Pancreas (tissue), 10 donors: ENCODE results near the gene GALNT3. TPM values are rescaled to one million over a fixed set of nuclear protein-coding genes. Genes with fewer than 3 reads are reported as not detected.
A peak's percentile ranks its signal among the peaks of the same experiment; 100 is the strongest.

Experiments used
- ATAC-seq, 4 donors: fragments of 200-7000 bp; cut with Tn5 transposase; one replicate each; pipeline versions ENCODE4 v1.8.0 to v1.9.1; 2020; ENCODE audit warnings: mild to moderate bottlenecking in 4 of 4, moderate library complexity in 4 of 4
- DNase-seq, 6 donors: peaks; one replicate each; pipeline ENCODE4 v3.0.0-alpha.2; 2020
- FAIRE-seq: peaks from 2 replicates; lab custom pipeline; 2012; peaks lifted over from hg19 to GRCh38; lab: Jason Lieb, UNC
- H3K27ac ChIP-seq, 4 donors: fragments of 200-600 bp; sonication (generic); 1 replicate in 3 of 4; 2 replicates in 1 of 4; pipeline versions ENCODE4 v1.5.0 to v1.8.0; 2020
- H3K27me3 ChIP-seq, 4 donors: fragments of 200-600 bp; one replicate each; pipeline ENCODE4 v1.8.0; 2021
- H3K36me3 ChIP-seq, 3 donors: fragments of 200-600 bp; sonication (generic) in 1 of 3; one replicate each; pipeline versions ENCODE4 v1.5.0 to v1.8.0; 2020 to 2021
- H3K4me1 ChIP-seq, 3 donors: fragments of 200-600 bp; one replicate each; pipeline ENCODE4 v1.8.0; 2021
- H3K4me3 ChIP-seq, 4 donors: fragments of 200-600 bp; sonication (generic) in 2 of 4; one replicate each; pipeline versions ENCODE4 v1.5.0 to v1.8.0; 2020 to 2021
- H3K9me3 ChIP-seq, 4 donors: fragments of 200-600 bp; one replicate each; pipeline ENCODE4 v1.8.0; 2021
- WGBS, 2 donors: extraction: QIAGEN DNeasy Blood & Tissue Kit; methylation state at CpG; one replicate each; pipeline ENCODE4 v1.1.7; 2013; 5-methylcytosine and 5-hydroxymethylcytosine counted together
- intact Hi-C, 3 donors: fragments of 100-400 bp; cut with DNase I; formaldehyde crosslinking; loops; one replicate each; pipeline versions ENCODE4 v1.11.1 to v1.14.2; 2022
- polyA plus RNA-seq, 2 donors: library from polyadenylated mRNA; stranded (reverse); fragments of 200-250 nt; gene quantifications; one replicate each; pipeline ENCODE4 v1.2.3, GENCODE V29; 2013
- total RNA-seq, 6 donors: library from RNA; stranded (reverse); fragmentation: NEBNext Ultra II Directional in 4 of 6; extraction: Animal tissue kit (Norgen Biotek cat#: 25700) in 4 of 6; gene quantifications; one replicate each; pipeline versions ENCODE4 v1.2.1 to v1.2.4, GENCODE V29; 2021 to 2023
- TF ChIP-seq, protein P1 (sequence below), 4 donors: fragments of 200-600 bp; sonication (generic) in 3 of 4; IDR thresholded peaks; one replicate each; pipeline versions ENCODE4 v1.5.0 to v1.8.0; 2021; ENCODE audit warnings: antibody characterized with exemption in 4 of 4
- donor health status: healthy with polysubstance abuse.
- donor health status: DM: no; HTN: no; CAD: no; lungs with moderate emphysema.
- donor health status: DM: no; HTN: no; CAD: no.
- donor health status: control.
- donor health status: control.
- donor health status: Bipolar disorder and iron deficiency.
- donor health status: DM: yes; HTN: yes; CAD: no.
- donor health status: DM: no; HTN: no; CAD: no.
- donor health status: DM: no; HTN: no; CAD: no.
- donor health status: DM: yes; HTN: yes; CAD: no.

The GALNT3 gene
- total and polyA plus RNA-seq, 8 donors = 13.2 to 34.4 (median 20.4) TPM

DNA sequence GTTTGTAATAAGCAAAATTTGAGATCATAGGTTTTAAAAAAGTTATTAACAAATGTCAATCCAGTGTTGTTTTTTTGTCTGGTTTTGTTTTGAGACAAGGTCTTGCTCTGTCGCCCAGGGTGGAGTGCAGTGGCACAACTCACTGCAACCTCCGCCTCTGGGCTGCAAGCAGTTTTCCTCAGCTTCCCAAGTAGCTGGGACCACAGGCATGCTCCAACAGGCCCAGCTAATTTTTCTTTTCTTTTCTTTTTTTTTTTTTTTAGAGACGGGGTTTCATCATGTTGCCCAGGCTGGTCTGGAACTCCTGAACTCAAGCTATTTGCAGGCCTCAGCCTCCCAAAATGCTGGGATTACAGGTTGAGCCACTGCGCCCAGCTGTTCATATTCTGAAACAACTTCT lies 31.3 kb downstream of the GALNT3 start:
- Histone ChIP-seq H3K9me3 (no peaks in the 10 kb centered on the region), H3K27ac (peak overlapping the region in 1 of 4 donors; percentile 35), H3K36me3 (no peaks in the 10 kb centered on the region), H3K4me3 (no peak overlapping the region), H3K27me3 (no peaks in the 10 kb centered on the region), H3K4me1 (peaks cover 19 to 56% (median 52%) of the 10 kb centered on the region in 3 donors)
- FAIRE-seq (no peak), ATAC-seq (peak in 1 of 4 donors; percentile 6), DNase-seq (no peak)
- TF ChIP-seq, protein P1, sequence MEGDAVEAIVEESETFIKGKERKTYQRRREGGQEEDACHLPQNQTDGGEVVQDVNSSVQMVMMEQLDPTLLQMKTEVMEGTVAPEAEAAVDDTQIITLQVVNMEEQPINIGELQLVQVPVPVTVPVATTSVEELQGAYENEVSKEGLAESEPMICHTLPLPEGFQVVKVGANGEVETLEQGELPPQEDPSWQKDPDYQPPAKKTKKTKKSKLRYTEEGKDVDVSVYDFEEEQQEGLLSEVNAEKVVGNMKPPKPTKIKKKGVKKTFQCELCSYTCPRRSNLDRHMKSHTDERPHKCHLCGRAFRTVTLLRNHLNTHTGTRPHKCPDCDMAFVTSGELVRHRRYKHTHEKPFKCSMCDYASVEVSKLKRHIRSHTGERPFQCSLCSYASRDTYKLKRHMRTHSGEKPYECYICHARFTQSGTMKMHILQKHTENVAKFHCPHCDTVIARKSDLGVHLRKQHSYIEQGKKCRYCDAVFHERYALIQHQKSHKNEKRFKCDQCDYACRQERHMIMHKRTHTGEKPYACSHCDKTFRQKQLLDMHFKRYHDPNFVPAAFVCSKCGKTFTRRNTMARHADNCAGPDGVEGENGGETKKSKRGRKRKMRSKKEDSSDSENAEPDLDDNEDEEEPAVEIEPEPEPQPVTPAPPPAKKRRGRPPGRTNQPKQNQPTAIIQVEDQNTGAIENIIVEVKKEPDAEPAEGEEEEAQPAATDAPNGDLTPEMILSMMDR (IDR thresholded peaks at IDR 0.05) = no peak
- intact Hi-C loops = no loop called here
- 86 to 90% methylated on average over 4 of the region's 4 CpGs for WGBS, 2 donors

DNA sequence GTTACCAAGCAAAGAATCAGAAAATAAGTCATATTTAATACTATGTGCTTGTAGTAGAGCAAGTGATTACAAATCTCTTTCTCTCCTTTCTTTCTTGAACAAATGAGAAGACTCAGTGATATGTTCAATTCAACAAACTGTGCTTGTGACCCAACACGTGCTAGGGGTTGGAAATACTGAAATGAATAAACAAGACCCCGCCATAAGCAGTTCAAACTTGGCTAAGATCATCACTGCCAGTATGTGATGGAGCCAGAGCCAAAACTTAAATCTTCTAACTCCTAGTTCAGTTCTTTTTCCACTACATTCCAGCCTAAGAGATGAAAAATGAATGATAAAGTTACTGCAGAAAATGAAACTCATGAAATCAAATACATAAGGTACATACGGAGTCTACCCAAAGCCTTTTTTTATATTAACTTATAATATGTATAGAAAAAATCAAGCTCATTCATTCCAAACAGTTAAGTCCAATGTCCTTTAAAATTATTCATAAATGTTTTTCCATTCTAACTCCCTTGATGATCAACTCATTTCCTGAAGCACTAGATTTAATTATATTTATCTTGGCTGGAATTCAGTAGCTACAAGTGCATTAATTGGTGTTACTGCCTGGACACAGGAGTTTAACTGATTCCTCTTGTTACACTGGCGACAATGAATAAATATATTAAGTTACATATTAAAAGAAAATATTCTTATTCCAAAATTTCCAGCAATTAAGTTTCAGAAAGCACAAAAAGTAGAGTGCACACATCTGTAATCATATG lies 36.0 kb downstream of the GALNT3 start:
- no peaks in the 10 kb centered on the region for H3K9me3 ChIP-seq
- FAIRE-seq = peak; percentile 9
- H3K27ac ChIP-seq = no peak overlapping the region
- peak in 1 of 4 donors; percentile 55 for ATAC-seq
- TF ChIP-seq, protein P1 (IDR thresholded peaks at IDR 0.05) = no peak
- intact Hi-C loops = no loop called here
- H3K36me3 ChIP-seq = peaks cover 0 to 7% (median 0%) of the 10 kb centered on the region in 3 donors
- WGBS, 2 donors = 65 to 67% methylated on average over 4 of the region's 4 CpGs
- no peaks in the 10 kb centered on the region for H3K27me3 ChIP-seq
- H3K4me3 ChIP-seq = no peak overlapping the region
- H3K4me1 ChIP-seq = peaks cover 9 to 26% (median 22%) of the 10 kb centered on the region in 3 donors
- no peak for DNase-seq

DNA sequence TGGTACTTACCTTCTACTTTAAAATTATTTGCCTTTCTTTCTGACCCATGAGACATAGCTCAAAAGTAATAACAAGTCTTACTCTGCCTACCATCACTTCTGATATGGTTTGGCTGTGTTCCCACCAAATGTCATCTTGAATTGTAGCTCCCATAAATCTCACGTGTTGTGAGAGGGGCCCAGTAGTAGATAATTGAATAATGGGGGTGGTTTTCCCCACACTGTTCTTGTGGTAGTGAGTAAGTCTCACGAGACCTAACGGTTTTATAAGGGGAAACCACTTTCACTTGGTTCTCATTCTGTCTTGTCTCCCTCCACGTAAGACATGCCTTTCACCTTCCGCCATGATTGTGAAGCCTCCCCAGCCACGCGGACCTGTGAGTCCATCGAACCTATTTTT lies 47.5 kb downstream of the GALNT3 start:
- intact Hi-C loops = no loop called here
- no peak overlapping the region for H3K27ac ChIP-seq

DNA sequence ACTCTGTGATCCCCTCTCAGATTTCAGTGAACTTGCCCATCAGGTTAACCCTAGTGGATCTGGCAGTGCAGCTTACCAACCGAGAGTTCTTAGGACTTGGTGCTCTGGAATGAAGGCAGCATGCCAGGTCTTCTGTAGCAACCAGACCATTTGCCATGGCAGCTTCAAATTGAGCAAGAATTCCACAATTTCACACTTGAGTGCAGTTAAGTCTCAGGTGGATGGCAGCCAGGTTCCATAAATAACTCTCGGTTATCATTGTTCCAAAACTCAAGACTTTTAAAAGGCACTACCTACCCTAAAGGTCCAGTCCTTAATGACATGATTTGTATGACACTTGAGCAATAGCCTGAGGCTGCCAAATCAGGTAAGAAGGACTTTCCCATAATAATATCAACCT lies 48.1 kb downstream of the GALNT3 start:
- 71 to 75% methylated on average over 2 of the region's 2 CpGs for WGBS, 2 donors
- FAIRE-seq = no peak
- TF ChIP-seq, protein P1 (IDR thresholded peaks at IDR 0.05) = no peak
- intact Hi-C loops = no loop called here
- H3K36me3 ChIP-seq = peaks cover 0 to 27% (median 0%) of the 10 kb centered on the region in 3 donors
- no peak for DNase-seq
- H3K4me1 ChIP-seq = no peaks in the 10 kb centered on the region
- no peak overlapping the region for H3K4me3 ChIP-seq
- ATAC-seq = no peak
- H3K27me3 ChIP-seq = no peaks in the 10 kb centered on the region
- no peak overlapping the region for H3K27ac ChIP-seq
- no peaks in the 10 kb centered on the region for H3K9me3 ChIP-seq

More for the DNA sequence above, 47.5 kb downstream of the GALNT3 start:
- ATAC-seq (no peak), FAIRE-seq (no peak), DNase-seq (no peak)
- Histone ChIP-seq H3K4me1 (no peaks in the 10 kb centered on the region), H3K36me3 (peaks cover 0 to 27% (median 0%) of the 10 kb centered on the region in 3 donors), H3K9me3 (no peaks in the 10 kb centered on the region), H3K27me3 (no peaks in the 10 kb centered on the region), H3K4me3 (no peak overlapping the region)
- WGBS, 2 donors = 94 to 95% methylated on average over 8 of the region's 8 CpGs
- TF ChIP-seq, protein P1 (IDR thresholded peaks at IDR 0.05) = no peak

DNA sequence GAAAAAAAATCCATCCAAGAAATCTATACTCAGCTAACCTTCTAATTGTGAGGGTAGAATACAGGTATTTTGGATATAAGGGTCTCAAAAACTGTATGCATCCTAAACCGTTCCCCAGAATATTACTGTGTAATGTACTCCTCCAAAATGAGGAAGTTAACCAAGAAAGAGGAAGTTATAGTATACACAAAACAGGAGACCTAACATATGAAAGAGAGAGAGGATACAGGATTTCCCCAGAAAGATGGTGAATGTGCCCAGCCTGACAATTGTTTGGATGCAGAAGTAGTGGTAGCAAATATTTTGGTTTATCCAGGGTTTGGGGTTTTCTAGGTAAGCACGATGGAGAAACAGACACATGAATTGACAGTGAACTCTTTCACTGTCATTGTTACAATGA lies 50.6 kb downstream of the GALNT3 start:
- FAIRE-seq (no peak), ATAC-seq (no peak), DNase-seq (no peak)
- Histone ChIP-seq H3K4me3 (no peak overlapping the region), H3K36me3 (peaks cover 0 to 17% (median 0%) of the 10 kb centered on the region in 3 donors), H3K9me3 (no peaks in the 10 kb centered on the region), H3K27ac (no peak overlapping the region), H3K27me3 (no peaks in the 10 kb centered on the region), H3K4me1 (no peaks in the 10 kb centered on the region)
- WGBS, 2 donors = 79 to 88% methylated on average over 2 of the region's 2 CpGs
- intact Hi-C loops = no loop called here
- TF ChIP-seq, protein P1 (IDR thresholded peaks at IDR 0.05) = no peak
